Heart right ventricle (tissue), 16 donors: ENCODE data around the gene STAMBP. TPM values are rescaled to one million over a fixed set of nuclear protein-coding genes. Genes with fewer than 3 reads are reported as not detected.
A peak's percentile ranks its signal among the peaks of the same experiment; 100 is the strongest.

Experiments used
- ATAC-seq, 8 donors: fragments of 200-7000 bp; cut with Tn5 transposase; one replicate each; pipeline ENCODE4 v1.9.1; 2020; ENCODE audit warnings: mild to moderate bottlenecking in 8 of 8, moderate library complexity in 8 of 8, moderate number of reproducible peaks in 1 of 8
- DNase-seq, 2 donors: peaks; one replicate each; pipeline ENCODE4 v3.0.0-alpha.2; 2020
- H3K27ac ChIP-seq, 10 donors: fragments of 200-600 bp; sonication (generic) in 2 of 10; one replicate each; pipeline versions ENCODE4 v1.5.0 to v1.8.0; 2020 to 2022; ENCODE audit warnings: mild to moderate bottlenecking in 3 of 10
- H3K27me3 ChIP-seq, 7 donors: fragments of 200-600 bp; one replicate each; pipeline ENCODE4 v1.8.0; 2021 to 2022; ENCODE audit warnings: mild to moderate bottlenecking in 2 of 7
- H3K36me3 ChIP-seq, 9 donors: fragments of 200-600 bp; sonication (generic) in 1 of 9; one replicate each; pipeline versions ENCODE4 v1.5.0 to v1.8.0; 2020 to 2022; ENCODE audit warnings: mild to moderate bottlenecking in 2 of 9
- H3K4me1 ChIP-seq, 9 donors: fragments of 200-600 bp; sonication (generic) in 1 of 9; one replicate each; pipeline versions ENCODE4 v1.5.0 to v1.8.0; 2020 to 2022; ENCODE audit warnings: mild to moderate bottlenecking in 4 of 9
- H3K4me3 ChIP-seq, 10 donors: fragments of 200-600 bp; sonication (generic) in 2 of 10; one replicate each; pipeline versions ENCODE4 v1.5.0 to v1.8.0; 2020 to 2022; ENCODE audit warnings: mild to moderate bottlenecking in 7 of 10, moderate library complexity in 2 of 10
- H3K9me3 ChIP-seq, 11 donors: fragments of 200-600 bp in 10 of 11; sonication (generic) in 2 of 11; one replicate each; pipeline versions ENCODE4 v1.5.0 to v1.8.0; 2013 to 2022; ENCODE audit warnings: mild to moderate bottlenecking in 2 of 11, control low read depth in 1 of 11, moderate library complexity in 1 of 11
- CTCF ChIP-seq, 9 donors: fragments of 200-600 bp; sonication (generic) in 2 of 9; IDR thresholded peaks; one replicate each; pipeline versions ENCODE4 v1.5.0 to v1.8.0; 2021 to 2022; ENCODE audit warnings: antibody characterized with exemption in 9 of 9, mild to moderate bottlenecking in 5 of 9, moderate library complexity in 1 of 9
- WGBS, 2 donors: extraction: QIAGEN DNeasy Blood & Tissue Kit; methylation state at CpG; one replicate each; pipeline ENCODE4 v1.1.7; 2013; ENCODE audit warnings: inconsistent platforms in 1 of 2; 5-methylcytosine and 5-hydroxymethylcytosine counted together
- intact Hi-C, 10 donors: fragments of 100-400 bp; cut with DNase I; formaldehyde crosslinking; loops; one replicate each; pipeline versions ENCODE4 v1.11.1 to v1.14.2; 2022
- polyA plus RNA-seq, 2 donors: library from polyadenylated mRNA; stranded (reverse); fragments of 200-250 nt; gene quantifications; one replicate each; pipeline ENCODE4 v1.2.3, GENCODE V29; 2013
- total RNA-seq, 10 donors: library from RNA; stranded (reverse); fragmentation: NEBNext Ultra II Directional in 3 of 10; extraction: Animal tissue kit (Norgen Biotek cat#: 25700) in 3 of 10; gene quantifications; one replicate each; pipeline versions ENCODE4 v1.2.1 to v1.2.4, GENCODE V29; 2021 to 2023
- donor health status: Arrhythmogenic right ventricular cardiomyopathy.
- donor health status: ischemic (EF 13 %, LVEDD 7.1; RV severe dilation, severe dysfunction).
- donor health status: healthy with polysubstance abuse.
- donor health status: DM: no; HTN: yes; CAD: no.
- donor health status: DM: no; HTN: no; CAD: no.
- donor health status: ischemic (EF 25% LVEDD 6.9; RV normal size, moderate dysfunction).
- donor health status: ischemic (EF 25% LVEDD 5.7; RV mildly dilated, moderate dysfunction).
- donor health status: healthy.
- donor health status: DM: yes; HTN: yes; CAD: no.
- donor health status: Ischemic cardiomyopathy.
- donor health status: ischemic (EF 35%, LVEDD 5.7; RV mildly dilated, moderate dysfunction).
- donor health status: nonischemic (EF 11% LVEDD 7.7; RV severe dilation, severe dysfunction).
- donor health status: DM: yes; HTN: yes; CAD: no.
- donor health status: PGD.
- donor health status: ischemic (EF 29% LVEDD 5.4; RV normal size, mild dysfunction).
- donor health status: nonischemic (EF 23%, LVEDD 6.1; RV moderate dilation, normal function).

STAMBP gene
- total and polyA plus RNA-seq, 12 donors: 12.1 to 37.5 (median 32.3) TPM

- TF ChIP-seq CTCF (IDR thresholded peaks at IDR 0.05): no peak
- Histone ChIP-seq H3K9me3 (no peaks in the 10 kb centered on the region), H3K27me3 (no peaks in the 10 kb centered on the region), H3K36me3 (peaks cover 0 to 62% (median 10%) of the 10 kb centered on the region in 9 donors), H3K27ac (peak overlapping the region in 2 of 10 donors; percentile 6 to 33), H3K4me1 (peaks cover 0 to 28% (median 9%) of the 10 kb centered on the region in 9 donors), H3K4me3 (no peak overlapping the region)
- WGBS, 2 donors: 86 to 91% methylated on average over 4 of the region's 4 CpGs
- no peak for ATAC-seq
- no peak for DNase-seq
- intact Hi-C loops: loop anchor here in 1 of 10 donors (10.0 kb wide), 1 partner anchor 87 kb away; the partner anchor contains the start of gene DGUOK
Observed at GRCh38 chr2:73837847-73838585, 9.3 kb downstream of the STAMBP start.

GRCh38 chr2:73838889-73839534 is 10.3 kb downstream of the STAMBP start:
- Histone ChIP-seq H3K36me3 (peaks cover 0 to 63% (median 10%) of the 10 kb centered on the region in 9 donors), H3K4me1 (peaks cover 0 to 27% (median 9%) of the 10 kb centered on the region in 9 donors), H3K27ac (peak overlapping the region in 1 of 10 donors; percentile 6), H3K9me3 (no peaks in the 10 kb centered on the region), H3K4me3 (no peak overlapping the region), H3K27me3 (no peaks in the 10 kb centered on the region)
- intact Hi-C loops: loop anchor here in 1 of 10 donors (10.0 kb wide), 1 partner anchor 86 kb away; the partner anchor contains the start of gene DGUOK
- no peak for ATAC-seq
- WGBS, 2 donors: 66 to 77% methylated on average over 2 of the region's 2 CpGs
- no peak for TF ChIP-seq CTCF (IDR thresholded peaks at IDR 0.05)
- DNase-seq: no peak

DNA sequence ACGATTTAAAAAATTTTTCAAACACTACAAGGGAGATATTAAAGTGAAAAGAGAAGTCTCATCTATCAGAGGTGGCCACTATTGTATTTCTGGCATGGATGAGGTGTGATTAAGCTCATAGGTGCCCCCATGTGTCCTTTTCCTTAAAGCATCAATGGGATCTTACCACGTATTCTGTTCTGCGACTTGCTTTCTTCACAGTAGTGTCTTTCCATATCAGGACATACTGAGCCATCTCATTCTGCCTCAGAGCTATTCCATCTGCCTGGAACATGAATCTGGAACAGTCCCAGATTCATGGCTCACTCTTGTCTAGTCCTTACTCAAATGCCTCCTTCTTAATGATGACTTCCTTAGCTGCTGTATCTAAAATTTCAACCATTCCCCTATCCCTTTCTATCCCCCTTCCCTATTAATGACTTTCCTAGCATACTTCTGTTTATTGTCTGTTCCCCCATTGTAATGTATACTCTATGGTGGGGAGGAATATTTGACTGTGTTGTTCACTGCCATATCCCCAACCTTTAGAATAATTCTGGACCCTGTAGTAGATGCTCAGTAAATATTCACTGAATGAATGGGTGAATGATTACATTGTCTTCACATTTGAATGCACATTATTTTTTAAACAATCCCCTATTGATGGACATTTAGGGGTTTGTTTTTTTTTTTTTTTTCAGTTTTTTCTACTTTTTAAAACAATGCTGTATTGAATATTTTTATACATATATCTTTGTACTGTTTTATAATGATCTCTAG is 11.1 kb downstream of the STAMBP start:
- WGBS, 2 donors: 76 to 79% methylated on average over 3 of the region's 3 CpGs
- Histone ChIP-seq H3K27me3 (no peaks in the 10 kb centered on the region), H3K4me3 (no peak overlapping the region), H3K4me1 (peaks cover 0 to 27% (median 9%) of the 10 kb centered on the region in 9 donors), H3K9me3 (no peaks in the 10 kb centered on the region), H3K36me3 (peaks cover 0 to 66% (median 15%) of the 10 kb centered on the region in 9 donors), H3K27ac (no peak overlapping the region)
- no peak for TF ChIP-seq CTCF (IDR thresholded peaks at IDR 0.05)
- DNase-seq: no peak
- intact Hi-C loops: loop anchor here in 2 of 10 donors (5.0 to 10.0 kb wide), 2 partner anchors 85 to 1792 kb away; partner anchors contain the start of gene DGUOK (in 1 of the 2)
- no peak for ATAC-seq
